ENCODE measurements around the gene RNU4-1. TPM values are rescaled to one million over a fixed set of nuclear protein-coding genes. Genes with fewer than 3 reads are reported as not detected.

RNU4-1 gene
- total RNA-seq, 1 experiment from 2014 or later, result 2,436 TPM

DNA sequence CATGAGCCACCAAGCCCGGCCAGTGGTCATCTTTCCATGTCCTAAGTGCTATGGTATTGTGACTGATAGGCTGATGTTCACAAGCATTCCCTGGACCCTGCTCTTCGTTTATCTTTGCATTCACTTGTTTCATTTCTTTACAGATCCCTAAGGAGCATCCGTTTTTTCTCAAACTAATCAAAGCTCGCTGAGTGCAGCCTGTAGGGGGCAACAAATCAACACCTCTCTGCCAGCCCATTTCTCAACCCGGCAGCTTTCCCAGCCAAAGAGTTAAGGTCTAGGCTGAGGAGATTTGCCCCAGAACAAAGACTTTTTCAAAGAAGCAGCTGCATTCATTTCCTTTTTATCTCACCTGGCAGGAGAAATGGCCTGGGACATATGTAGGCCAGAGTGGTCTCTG, 21.2 kb upstream of the RNU4-1 start:
- Mint-ChIP-seq H3K4me3 (no peak overlapping the region), H3K27ac (peak overlapping the region; percentile 41; the same call in 1 of the 2 replicates), H3K9me3 (0 out of 2 replicates have a peak, but pooled peaks cover 4% of the 10 kb centered on the region), H3K27me3 (ENCODE audit: low read depth) (no peaks in the 10 kb centered on the region), H3K4me1 (peaks cover 11% of the 10 kb centered on the region), H3K36me3 (no peaks in the 10 kb centered on the region)
- ChIA-PET POLR2A (interaction anchor here (0.7 to 1.0 kb wide), 2 partner anchors 21 to 23 kb away, joined by 4 to 6 read pairs; partner anchors contain the start of gene RNU4-1), CTCF (interaction anchor here (0.6 to 6.6 kb wide), 27 partner anchors 11 to 325 kb away, joined by 3 to 125 read pairs (median 4); partner anchors contain the start of genes BICDL1, COX6A1, PLA2G1B and PXN)
- DNase-seq (ENCODE audit: low spot score), result peak; percentile 47
- TF ChIP-seq, protein P1, sequence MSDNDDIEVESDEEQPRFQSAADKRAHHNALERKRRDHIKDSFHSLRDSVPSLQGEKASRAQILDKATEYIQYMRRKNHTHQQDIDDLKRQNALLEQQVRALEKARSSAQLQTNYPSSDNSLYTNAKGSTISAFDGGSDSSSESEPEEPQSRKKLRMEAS (CRISPR knock-in tag; IDR thresholded peaks at IDR 0.05), result no peak
- TF ChIP-seq, protein P2, sequence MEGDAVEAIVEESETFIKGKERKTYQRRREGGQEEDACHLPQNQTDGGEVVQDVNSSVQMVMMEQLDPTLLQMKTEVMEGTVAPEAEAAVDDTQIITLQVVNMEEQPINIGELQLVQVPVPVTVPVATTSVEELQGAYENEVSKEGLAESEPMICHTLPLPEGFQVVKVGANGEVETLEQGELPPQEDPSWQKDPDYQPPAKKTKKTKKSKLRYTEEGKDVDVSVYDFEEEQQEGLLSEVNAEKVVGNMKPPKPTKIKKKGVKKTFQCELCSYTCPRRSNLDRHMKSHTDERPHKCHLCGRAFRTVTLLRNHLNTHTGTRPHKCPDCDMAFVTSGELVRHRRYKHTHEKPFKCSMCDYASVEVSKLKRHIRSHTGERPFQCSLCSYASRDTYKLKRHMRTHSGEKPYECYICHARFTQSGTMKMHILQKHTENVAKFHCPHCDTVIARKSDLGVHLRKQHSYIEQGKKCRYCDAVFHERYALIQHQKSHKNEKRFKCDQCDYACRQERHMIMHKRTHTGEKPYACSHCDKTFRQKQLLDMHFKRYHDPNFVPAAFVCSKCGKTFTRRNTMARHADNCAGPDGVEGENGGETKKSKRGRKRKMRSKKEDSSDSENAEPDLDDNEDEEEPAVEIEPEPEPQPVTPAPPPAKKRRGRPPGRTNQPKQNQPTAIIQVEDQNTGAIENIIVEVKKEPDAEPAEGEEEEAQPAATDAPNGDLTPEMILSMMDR (IDR thresholded peaks at IDR 0.05), result peak; percentile 39; the same call in 1 of the 2 replicates
- ATAC-seq, result peak; percentile 22

DNA sequence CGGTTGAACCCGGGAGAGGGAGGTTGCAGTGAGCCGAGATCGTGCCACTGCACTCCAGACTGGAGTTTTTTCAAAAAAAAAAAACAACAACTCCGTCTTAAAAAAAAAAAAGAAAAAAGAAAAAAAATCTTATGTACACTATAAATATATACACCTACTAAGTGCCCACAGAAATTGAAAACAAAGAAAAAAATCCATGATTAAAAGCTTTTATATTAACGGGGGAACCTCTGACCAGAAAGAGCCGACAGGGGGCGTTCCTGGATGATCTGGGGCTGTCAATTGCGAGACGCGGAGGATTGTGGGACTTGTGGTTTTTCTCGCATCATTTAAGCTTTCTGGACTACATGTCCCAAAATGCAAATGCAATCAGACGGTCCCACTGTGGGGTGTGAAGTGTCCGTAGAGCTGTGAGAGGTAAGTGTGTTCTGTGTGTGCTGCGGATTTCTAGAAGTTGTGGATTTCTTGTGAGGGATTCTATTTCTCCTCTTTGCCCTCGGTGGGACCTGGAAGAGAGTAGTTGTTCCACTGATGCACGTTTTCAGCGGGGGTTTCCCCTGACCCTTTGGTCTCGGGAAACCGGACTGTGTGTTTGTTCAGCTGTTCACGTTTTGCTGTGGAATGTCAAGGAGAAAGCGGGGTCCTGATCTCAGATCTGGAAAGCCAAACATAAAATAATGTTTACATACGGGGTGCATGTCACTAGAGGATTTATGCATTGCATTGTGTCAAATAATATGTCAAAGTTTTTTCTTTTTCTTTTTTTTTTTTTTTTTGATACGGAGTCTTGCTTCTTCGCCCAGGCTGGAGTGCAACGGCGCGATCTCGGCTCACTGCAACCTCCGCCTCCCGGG, 9.2 kb upstream of the RNU4-1 start, which contains the start of gene SIRT4:
Gene SIRT4, plus strand, starts transcription at position 360 of the 854 bp plus-strand sequence. CDS start 1,241 bp downstream, outside the sequence.
- H3K4me3 Mint-ChIP-seq, result peak within 1 kb of the TSS; percentile 95
- H3K27me3 Mint-ChIP-seq (ENCODE audit: low read depth), result peaks cover 3% of the 10 kb centered on the region; the same call in 1 of the 2 replicates
- ATAC-seq (peak; percentile 95), DNase-seq (ENCODE audit: low spot score) (peak; percentile 89)
- ChIA-PET CTCF (interaction anchor here (0.6 to 4.5 kb wide), 51 partner anchors 8 to 299 kb away, joined by 3 to 125 read pairs (median 5); partner anchors contain the start of genes COX6A1, DYNLL1, PLA2G1B and POP5), POLR2A (interaction anchor here (0.6 to 2.4 kb wide), 9 partner anchors 9 to 101 kb away, joined by 3 to 21 read pairs (median 4); partner anchors contain the start of genes PXN, RNU4-1, RNU4-2 and RPLP0)
- H3K27ac Mint-ChIP-seq, result peak within 1 kb of the TSS; percentile 91
- no peaks in the 10 kb centered on the region for H3K9me3 Mint-ChIP-seq
- H3K36me3 Mint-ChIP-seq, result no peaks in the 10 kb centered on the region
- H3K4me1 Mint-ChIP-seq, result peaks cover 6% of the 10 kb centered on the region; the same call in 1 of the 2 replicates
- 0 out of 2 replicates have a peak, but pooled peaks have one; percentile 19 for TF ChIP-seq ETV6 (CRISPR knock-in tag; IDR thresholded peaks at IDR 0.05)
- TF ChIP-seq, protein P3, sequence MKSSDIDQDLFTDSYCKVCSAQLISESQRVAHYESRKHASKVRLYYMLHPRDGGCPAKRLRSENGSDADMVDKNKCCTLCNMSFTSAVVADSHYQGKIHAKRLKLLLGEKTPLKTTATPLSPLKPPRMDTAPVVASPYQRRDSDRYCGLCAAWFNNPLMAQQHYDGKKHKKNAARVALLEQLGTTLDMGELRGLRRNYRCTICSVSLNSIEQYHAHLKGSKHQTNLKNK (CRISPR knock-in tag; IDR thresholded peaks at IDR 0.05), result 0 out of 2 replicates have a peak, but pooled peaks have one; percentile 30
- TF ChIP-seq GRHL2 (CRISPR knock-in tag; IDR thresholded peaks at IDR 0.05; ENCODE audit: insufficient replicate concordance, severe bottlenecking), result no peak
- TF ChIP-seq, protein P4, sequence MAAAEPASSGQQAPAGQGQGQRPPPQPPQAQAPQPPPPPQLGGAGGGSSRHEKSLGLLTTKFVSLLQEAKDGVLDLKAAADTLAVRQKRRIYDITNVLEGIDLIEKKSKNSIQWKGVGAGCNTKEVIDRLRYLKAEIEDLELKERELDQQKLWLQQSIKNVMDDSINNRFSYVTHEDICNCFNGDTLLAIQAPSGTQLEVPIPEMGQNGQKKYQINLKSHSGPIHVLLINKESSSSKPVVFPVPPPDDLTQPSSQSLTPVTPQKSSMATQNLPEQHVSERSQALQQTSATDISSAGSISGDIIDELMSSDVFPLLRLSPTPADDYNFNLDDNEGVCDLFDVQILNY (CRISPR knock-in tag; IDR thresholded peaks at IDR 0.05), result no peak
- TF ChIP-seq ATF1 (CRISPR knock-in tag; IDR thresholded peaks at IDR 0.05), result no peak
- no peak for TF ChIP-seq NR1H2 (CRISPR knock-in tag; IDR thresholded peaks at IDR 0.05)
- TF ChIP-seq, protein P5, sequence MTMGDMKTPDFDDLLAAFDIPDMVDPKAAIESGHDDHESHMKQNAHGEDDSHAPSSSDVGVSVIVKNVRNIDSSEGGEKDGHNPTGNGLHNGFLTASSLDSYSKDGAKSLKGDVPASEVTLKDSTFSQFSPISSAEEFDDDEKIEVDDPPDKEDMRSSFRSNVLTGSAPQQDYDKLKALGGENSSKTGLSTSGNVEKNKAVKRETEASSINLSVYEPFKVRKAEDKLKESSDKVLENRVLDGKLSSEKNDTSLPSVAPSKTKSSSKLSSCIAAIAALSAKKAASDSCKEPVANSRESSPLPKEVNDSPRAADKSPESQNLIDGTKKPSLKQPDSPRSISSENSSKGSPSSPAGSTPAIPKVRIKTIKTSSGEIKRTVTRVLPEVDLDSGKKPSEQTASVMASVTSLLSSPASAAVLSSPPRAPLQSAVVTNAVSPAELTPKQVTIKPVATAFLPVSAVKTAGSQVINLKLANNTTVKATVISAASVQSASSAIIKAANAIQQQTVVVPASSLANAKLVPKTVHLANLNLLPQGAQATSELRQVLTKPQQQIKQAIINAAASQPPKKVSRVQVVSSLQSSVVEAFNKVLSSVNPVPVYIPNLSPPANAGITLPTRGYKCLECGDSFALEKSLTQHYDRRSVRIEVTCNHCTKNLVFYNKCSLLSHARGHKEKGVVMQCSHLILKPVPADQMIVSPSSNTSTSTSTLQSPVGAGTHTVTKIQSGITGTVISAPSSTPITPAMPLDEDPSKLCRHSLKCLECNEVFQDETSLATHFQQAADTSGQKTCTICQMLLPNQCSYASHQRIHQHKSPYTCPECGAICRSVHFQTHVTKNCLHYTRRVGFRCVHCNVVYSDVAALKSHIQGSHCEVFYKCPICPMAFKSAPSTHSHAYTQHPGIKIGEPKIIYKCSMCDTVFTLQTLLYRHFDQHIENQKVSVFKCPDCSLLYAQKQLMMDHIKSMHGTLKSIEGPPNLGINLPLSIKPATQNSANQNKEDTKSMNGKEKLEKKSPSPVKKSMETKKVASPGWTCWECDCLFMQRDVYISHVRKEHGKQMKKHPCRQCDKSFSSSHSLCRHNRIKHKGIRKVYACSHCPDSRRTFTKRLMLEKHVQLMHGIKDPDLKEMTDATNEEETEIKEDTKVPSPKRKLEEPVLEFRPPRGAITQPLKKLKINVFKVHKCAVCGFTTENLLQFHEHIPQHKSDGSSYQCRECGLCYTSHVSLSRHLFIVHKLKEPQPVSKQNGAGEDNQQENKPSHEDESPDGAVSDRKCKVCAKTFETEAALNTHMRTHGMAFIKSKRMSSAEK (CRISPR knock-in tag; IDR thresholded peaks at IDR 0.05; ENCODE audit: borderline replicate concordance), result no peak
- TF ChIP-seq FOXK1 (CRISPR knock-in tag; IDR thresholded peaks at IDR 0.05), result 0 out of 2 replicates have a peak, but pooled peaks have one; percentile 37
- TF ChIP-seq NFE2L1 (CRISPR knock-in tag; IDR thresholded peaks at IDR 0.05), result no peak
- TF ChIP-seq SMAD4 (CRISPR knock-in tag; IDR thresholded peaks at IDR 0.05), result no peak
- TF ChIP-seq, protein P6, sequence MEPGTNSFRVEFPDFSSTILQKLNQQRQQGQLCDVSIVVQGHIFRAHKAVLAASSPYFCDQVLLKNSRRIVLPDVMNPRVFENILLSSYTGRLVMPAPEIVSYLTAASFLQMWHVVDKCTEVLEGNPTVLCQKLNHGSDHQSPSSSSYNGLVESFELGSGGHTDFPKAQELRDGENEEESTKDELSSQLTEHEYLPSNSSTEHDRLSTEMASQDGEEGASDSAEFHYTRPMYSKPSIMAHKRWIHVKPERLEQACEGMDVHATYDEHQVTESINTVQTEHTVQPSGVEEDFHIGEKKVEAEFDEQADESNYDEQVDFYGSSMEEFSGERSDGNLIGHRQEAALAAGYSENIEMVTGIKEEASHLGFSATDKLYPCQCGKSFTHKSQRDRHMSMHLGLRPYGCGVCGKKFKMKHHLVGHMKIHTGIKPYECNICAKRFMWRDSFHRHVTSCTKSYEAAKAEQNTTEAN (CRISPR knock-in tag; IDR thresholded peaks at IDR 0.05), result no peak
- no peak for TF ChIP-seq SOX15 (CRISPR knock-in tag; IDR thresholded peaks at IDR 0.05)
- TF ChIP-seq ZNF263 (CRISPR knock-in tag; IDR thresholded peaks at IDR 0.05; ENCODE audit: low read depth), result no peak
- TF ChIP-seq, protein P7, sequence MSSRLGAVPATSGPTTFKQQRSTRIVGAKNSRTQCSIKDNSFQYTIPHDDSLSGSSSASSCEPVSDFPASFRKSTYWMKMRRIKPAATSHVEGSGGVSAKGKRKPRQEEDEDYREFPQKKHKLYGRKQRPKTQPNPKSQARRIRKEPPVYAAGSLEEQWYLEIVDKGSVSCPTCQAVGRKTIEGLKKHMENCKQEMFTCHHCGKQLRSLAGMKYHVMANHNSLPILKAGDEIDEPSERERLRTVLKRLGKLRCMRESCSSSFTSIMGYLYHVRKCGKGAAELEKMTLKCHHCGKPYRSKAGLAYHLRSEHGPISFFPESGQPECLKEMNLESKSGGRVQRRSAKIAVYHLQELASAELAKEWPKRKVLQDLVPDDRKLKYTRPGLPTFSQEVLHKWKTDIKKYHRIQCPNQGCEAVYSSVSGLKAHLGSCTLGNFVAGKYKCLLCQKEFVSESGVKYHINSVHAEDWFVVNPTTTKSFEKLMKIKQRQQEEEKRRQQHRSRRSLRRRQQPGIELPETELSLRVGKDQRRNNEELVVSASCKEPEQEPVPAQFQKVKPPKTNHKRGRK (CRISPR knock-in tag; IDR thresholded peaks at IDR 0.05; ENCODE audit: borderline replicate concordance), result no peak
- TF ChIP-seq ELF4 (CRISPR knock-in tag; IDR thresholded peaks at IDR 0.05; ENCODE audit: low read depth), result no peak
- TF ChIP-seq, protein P8, sequence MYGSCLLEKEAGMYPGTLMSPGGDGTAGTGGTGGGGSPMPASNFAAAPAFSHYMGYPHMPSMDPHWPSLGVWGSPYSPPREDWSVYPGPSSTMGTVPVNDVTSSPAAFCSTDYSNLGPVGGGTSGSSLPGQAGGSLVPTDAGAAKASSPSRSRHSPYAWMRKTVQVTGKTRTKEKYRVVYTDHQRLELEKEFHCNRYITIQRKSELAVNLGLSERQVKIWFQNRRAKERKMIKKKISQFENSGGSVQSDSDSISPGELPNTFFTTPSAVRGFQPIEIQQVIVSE (CRISPR knock-in tag; IDR thresholded peaks at IDR 0.05; ENCODE audit: borderline replicate concordance), result no peak
- TF ChIP-seq, protein P9, sequence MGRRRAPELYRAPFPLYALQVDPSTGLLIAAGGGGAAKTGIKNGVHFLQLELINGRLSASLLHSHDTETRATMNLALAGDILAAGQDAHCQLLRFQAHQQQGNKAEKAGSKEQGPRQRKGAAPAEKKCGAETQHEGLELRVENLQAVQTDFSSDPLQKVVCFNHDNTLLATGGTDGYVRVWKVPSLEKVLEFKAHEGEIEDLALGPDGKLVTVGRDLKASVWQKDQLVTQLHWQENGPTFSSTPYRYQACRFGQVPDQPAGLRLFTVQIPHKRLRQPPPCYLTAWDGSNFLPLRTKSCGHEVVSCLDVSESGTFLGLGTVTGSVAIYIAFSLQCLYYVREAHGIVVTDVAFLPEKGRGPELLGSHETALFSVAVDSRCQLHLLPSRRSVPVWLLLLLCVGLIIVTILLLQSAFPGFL (CRISPR knock-in tag; IDR thresholded peaks at IDR 0.05; ENCODE audit: borderline replicate concordance), result no peak

Data from WTC11 (cell line).